Measurements from ENCODE around the gene ITGAD.

DNA sequence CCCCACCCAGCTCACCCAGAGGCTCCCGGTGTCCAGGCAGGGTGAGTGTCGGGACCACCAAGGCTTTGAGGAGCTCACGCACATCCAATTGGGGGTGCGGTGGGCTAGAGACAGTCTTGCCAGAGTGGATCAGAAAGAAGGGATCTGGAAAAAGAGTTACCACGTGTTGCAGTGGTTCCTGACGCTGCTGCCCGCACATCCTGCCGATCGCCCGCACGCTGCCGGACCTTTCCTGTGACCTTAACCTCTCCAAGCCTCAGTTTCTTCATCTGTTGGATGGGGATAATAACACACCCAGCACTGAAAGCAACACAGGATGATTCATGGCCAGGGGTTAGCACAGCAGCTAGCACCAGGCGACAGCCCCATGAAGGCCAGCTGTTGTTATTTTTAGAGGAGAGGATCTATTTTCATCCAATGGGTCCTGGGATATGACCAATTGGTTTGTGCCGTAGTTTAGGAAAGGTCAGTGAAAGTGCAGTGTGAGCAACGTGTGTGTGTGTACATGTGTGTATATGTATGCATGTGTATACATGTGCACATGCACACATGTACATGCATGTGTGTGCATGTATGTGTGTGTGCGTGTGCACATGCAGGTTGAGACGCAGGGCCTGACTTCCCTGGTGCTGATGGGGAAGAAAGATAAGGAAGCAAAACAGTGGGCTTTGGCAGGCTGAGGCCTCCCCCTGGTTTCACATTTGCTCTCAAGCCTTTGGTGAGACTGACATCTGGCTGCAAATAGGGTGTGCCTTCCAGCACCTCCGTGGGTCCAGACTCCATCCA is 35.6 kb upstream of the ITGAD start:
- TF ChIP-seq, protein P1, sequence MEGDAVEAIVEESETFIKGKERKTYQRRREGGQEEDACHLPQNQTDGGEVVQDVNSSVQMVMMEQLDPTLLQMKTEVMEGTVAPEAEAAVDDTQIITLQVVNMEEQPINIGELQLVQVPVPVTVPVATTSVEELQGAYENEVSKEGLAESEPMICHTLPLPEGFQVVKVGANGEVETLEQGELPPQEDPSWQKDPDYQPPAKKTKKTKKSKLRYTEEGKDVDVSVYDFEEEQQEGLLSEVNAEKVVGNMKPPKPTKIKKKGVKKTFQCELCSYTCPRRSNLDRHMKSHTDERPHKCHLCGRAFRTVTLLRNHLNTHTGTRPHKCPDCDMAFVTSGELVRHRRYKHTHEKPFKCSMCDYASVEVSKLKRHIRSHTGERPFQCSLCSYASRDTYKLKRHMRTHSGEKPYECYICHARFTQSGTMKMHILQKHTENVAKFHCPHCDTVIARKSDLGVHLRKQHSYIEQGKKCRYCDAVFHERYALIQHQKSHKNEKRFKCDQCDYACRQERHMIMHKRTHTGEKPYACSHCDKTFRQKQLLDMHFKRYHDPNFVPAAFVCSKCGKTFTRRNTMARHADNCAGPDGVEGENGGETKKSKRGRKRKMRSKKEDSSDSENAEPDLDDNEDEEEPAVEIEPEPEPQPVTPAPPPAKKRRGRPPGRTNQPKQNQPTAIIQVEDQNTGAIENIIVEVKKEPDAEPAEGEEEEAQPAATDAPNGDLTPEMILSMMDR (IDR thresholded peaks at IDR 0.05): no peak
- no peak for TF ChIP-seq POLR2A (IDR thresholded peaks at IDR 0.05)

All from breast epithelium (tissue), 3 donors.